ACC112 (cell line): ENCODE data around the gene DLEC1.

Experiments
- H2AFZ ChIP-seq: fragments of 200-600 bp; sonication (generic); one replicate; pipeline ENCODE4 v1.6.0; 2017; ENCODE audit warnings: antibody characterized with exemption, low read length; ENCODE audit not compliant: unreplicated experiment
- H3K27ac ChIP-seq: fragments of 200-600 bp; sonication (generic); 2 replicates; pipeline ENCODE4 v1.5.1; 2014; ENCODE audit warnings: low read depth, mild to moderate bottlenecking, antibody characterized with exemption, low read length, moderate library complexity
- H3K27me3 ChIP-seq: fragments of 200-600 bp; sonication (generic); 2 replicates; pipeline ENCODE4 v1.6.1; 2014; ENCODE audit warnings: mild to moderate bottlenecking, antibody characterized with exemption, low read length, moderate library complexity, mixed read lengths; ENCODE audit not compliant: insufficient read depth
- H3K36me3 ChIP-seq: fragments of 200-600 bp; sonication (generic); 2 replicates; pipeline ENCODE4 v1.6.1; 2016; ENCODE audit warnings: mild to moderate bottlenecking, antibody characterized with exemption, low read length, moderate library complexity, mixed read lengths; ENCODE audit not compliant: insufficient read depth
- H3K4me1 ChIP-seq: fragments of 200-600 bp; sonication (generic); one replicate; pipeline ENCODE4 v1.6.1; 2016; ENCODE audit warnings: low read length, mixed read lengths; ENCODE audit not compliant: insufficient read depth, unreplicated experiment, control insufficient read depth
- H3K4me3 ChIP-seq: fragments of 200-600 bp; sonication (generic); 2 replicates; pipeline ENCODE4 v1.5.1; 2014; ENCODE audit warnings: mild to moderate bottlenecking, low read depth, low read length
- H3K79me2 ChIP-seq: fragments of 200-600 bp; sonication (generic); one replicate; pipeline ENCODE4 v1.6.0; 2016; ENCODE audit warnings: low read length; ENCODE audit not compliant: control insufficient read depth, unreplicated experiment, insufficient read depth

DLEC1 gene

GRCh38 chr3:37995652-37996641 lies 43.1 kb upstream of the DLEC1 start:
- Histone ChIP-seq H3K27me3 (no peaks in the 10 kb centered on the region), H3K36me3 (no peaks in the 10 kb centered on the region), H3K4me3 (no peak overlapping the region), H3K79me2 (no peaks in the 10 kb centered on the region), H3K4me1 (peaks cover 24% of the 10 kb centered on the region), H3K27ac (no peak overlapping the region), H2AFZ (no peak overlapping the region)

DNA sequence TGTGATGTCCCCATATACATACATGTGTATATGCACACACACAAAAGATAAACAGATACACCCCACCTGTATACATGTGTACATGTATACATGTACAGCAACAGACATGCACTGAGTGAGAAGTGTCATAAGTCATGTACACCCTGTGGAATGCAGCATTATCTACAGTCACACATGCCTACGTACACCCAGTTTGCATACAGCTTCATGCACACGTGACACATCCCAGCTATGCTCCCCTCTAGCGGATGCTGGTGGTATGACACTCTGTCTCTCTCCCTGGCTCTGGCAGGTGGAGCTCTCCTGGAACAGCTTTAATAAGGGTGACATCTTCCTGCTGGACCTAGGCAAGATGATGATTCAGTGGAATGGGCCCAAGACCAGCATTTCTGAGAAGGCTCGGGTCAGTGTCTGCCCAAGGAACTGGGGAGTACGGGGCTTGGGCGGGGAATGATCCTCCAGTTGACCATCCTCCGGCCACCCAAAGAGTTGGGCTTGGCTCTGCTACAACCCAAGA lies 42.2 kb upstream of the DLEC1 start:
- Histone ChIP-seq H3K4me1 (peaks cover 24% of the 10 kb centered on the region), H2AFZ (no peak overlapping the region), H3K79me2 (no peaks in the 10 kb centered on the region), H3K27ac (no peak overlapping the region), H3K27me3 (no peaks in the 10 kb centered on the region), H3K4me3 (no peak overlapping the region), H3K36me3 (no peaks in the 10 kb centered on the region)

DNA sequence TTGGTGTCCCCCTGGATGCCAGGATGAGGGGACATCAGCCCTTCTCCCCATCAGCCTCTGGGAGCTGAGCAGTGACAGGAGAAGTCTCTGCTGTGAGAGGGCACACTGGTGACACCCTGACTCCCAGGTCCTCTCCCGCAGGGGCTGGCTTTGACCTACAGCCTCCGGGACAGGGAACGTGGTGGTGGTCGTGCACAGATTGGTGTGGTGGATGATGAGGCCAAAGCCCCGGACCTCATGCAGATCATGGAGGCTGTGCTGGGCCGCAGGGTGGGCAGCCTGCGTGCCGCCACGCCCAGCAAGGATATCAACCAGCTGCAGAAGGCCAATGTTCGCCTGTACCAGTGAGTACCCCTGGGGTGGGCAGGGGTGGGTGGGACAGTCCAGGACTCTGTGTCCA lies 41.7 kb upstream of the DLEC1 start:
- H3K27me3 ChIP-seq = no peaks in the 10 kb centered on the region
- H3K4me3 ChIP-seq = no peak overlapping the region
- no peaks in the 10 kb centered on the region for H3K79me2 ChIP-seq
- no peaks in the 10 kb centered on the region for H3K36me3 ChIP-seq
- no peak overlapping the region for H2AFZ ChIP-seq
- H3K27ac ChIP-seq = no peak overlapping the region
- peaks cover 24% of the 10 kb centered on the region for H3K4me1 ChIP-seq

GRCh38 chr3:37997791-37998370 lies 41.1 kb upstream of the DLEC1 start:
- H3K79me2 ChIP-seq = no peaks in the 10 kb centered on the region
- no peak overlapping the region for H3K27ac ChIP-seq
- H3K36me3 ChIP-seq = no peaks in the 10 kb centered on the region
- H2AFZ ChIP-seq = no peak overlapping the region
- H3K27me3 ChIP-seq = no peaks in the 10 kb centered on the region
- H3K4me3 ChIP-seq = peak overlapping the region; percentile 81; the same call in 1 of the 2 replicates
- H3K4me1 ChIP-seq = peaks cover 24% of the 10 kb centered on the region

DNA sequence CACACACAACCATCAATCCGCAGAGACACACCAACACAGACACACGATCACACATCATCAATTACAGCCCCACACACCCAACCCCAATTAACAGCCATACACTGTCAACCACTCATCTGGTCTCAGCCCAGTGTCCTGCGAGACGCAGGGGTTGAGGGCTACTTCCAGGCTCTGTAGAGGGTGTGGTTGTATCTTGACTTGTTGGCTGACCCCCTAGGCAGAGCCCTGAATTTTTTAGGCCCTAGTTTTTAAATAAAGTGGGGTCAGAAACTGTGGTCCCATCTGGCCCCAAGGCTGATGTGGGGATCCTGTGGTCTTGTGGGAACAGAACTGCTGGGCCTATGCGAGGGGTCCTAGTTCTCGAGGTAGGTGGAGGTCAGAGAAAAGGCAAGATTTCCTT lies 39.2 kb upstream of the DLEC1 start:
- Histone ChIP-seq H3K4me3 (no peak overlapping the region), H3K4me1 (peaks cover 14% of the 10 kb centered on the region), H3K27ac (no peak overlapping the region), H2AFZ (no peak overlapping the region), H3K36me3 (no peaks in the 10 kb centered on the region), H3K79me2 (no peaks in the 10 kb centered on the region), H3K27me3 (no peaks in the 10 kb centered on the region)

DNA sequence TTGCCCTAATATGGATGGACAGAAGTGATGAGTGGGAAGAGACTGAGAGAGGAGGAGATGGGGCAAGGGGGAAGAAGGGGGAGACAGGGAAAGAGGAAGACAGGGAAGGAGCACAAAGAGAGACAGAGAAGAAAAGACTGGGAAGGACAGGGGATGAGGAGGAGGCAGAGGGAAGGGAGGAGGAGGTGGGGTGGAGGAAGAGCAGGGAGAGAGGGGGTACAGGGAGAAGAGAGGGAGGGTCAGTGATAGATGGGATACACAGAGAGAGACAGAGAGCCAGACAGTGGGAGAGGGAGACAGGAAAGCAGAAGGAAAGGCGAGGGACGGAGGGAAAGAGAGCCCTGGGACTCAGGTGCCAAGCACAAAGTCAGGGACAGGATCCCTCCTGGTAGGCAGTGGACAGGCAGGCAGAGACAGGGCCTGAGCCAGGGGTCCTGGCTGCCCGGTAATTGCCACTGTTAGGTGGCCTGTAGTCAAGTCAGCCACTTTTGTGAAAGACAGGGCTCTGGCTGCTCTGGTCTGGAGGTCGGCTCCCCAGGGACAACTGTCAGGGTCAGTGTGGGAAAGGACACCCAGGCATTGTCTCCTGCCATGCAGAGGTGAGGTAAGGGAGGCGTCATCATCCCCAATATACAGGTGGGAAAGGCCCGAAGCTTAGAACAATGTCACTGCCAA lies 38.6 kb upstream of the DLEC1 start:
- Histone ChIP-seq H3K4me1 (peaks cover 9% of the 10 kb centered on the region), H3K36me3 (no peaks in the 10 kb centered on the region), H2AFZ (no peak overlapping the region), H3K27me3 (no peaks in the 10 kb centered on the region), H3K79me2 (no peaks in the 10 kb centered on the region), H3K4me3 (no peak overlapping the region), H3K27ac (no peak overlapping the region)

DNA sequence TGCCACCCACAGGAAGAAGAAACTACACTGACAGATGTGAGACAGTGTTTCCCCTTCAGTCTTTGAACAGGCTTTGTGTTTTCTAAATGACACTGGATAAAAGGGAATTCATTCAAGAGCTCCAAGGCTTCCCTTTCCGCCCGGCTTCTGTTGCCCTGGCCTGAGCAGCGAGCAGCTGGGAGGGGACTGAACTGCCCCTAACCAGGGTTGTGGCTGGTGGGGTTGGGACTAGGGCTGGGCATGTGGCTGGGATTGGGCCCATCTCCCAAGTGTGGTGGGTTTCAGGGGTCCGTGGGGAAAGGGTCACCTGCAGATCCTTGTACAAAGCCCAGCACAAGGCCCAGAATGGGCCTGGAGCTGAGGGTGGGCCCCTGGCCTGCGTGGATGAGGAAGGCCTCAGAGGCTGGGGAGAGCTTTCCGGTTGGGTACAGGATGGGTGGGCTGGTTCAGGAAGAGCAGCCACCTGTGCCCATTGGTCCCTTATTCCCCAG lies 38.0 kb upstream of the DLEC1 start:
- H3K4me1 ChIP-seq = peaks cover 7% of the 10 kb centered on the region
- no peaks in the 10 kb centered on the region for H3K27me3 ChIP-seq
- H3K4me3 ChIP-seq = no peak overlapping the region
- H2AFZ ChIP-seq = no peak overlapping the region
- no peak overlapping the region for H3K27ac ChIP-seq
- H3K36me3 ChIP-seq = no peaks in the 10 kb centered on the region
- no peaks in the 10 kb centered on the region for H3K79me2 ChIP-seq

GRCh38 chr3:38001456-38002081 lies 37.4 kb upstream of the DLEC1 start:
- no peaks in the 10 kb centered on the region for H3K36me3 ChIP-seq
- H3K4me1 ChIP-seq = peaks cover 7% of the 10 kb centered on the region

GRCh38 chr3:38002291-38002876 lies 36.6 kb upstream of the DLEC1 start:
- Histone ChIP-seq H3K27ac (no peak overlapping the region), H3K79me2 (no peaks in the 10 kb centered on the region), H3K4me1 (peaks cover 7% of the 10 kb centered on the region), H3K27me3 (no peaks in the 10 kb centered on the region), H3K4me3 (no peak overlapping the region), H3K36me3 (no peaks in the 10 kb centered on the region), H2AFZ (no peak overlapping the region)

More at GRCh38 chr3:38001456-38002081, 37.4 kb upstream of the DLEC1 start:
- no peaks in the 10 kb centered on the region for H3K79me2 ChIP-seq
- H2AFZ ChIP-seq = no peak overlapping the region
- H3K27ac ChIP-seq = no peak overlapping the region
- H3K27me3 ChIP-seq = no peaks in the 10 kb centered on the region
- H3K4me3 ChIP-seq = no peak overlapping the region

DNA sequence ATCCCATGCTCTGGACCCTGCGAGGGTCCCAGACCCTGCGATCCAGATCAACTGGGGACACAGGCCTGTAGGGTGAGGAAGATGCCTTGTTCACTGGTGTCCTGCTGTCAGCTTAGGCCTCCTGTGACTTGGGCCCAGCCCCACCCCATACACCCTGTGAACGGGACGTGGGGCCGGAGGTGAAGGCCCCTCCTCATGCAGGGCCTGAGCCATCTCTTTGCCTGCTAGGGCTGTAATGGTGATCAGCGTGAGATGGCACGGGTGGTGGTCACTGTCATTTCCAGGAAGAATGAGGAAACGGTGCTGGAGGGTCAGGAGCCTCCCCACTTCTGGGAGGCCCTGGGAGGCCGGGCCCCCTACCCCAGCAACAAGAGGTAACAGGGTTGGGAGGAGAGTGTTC lies 36.1 kb upstream of the DLEC1 start:
- Histone ChIP-seq H3K27me3 (no peaks in the 10 kb centered on the region), H2AFZ (no peak overlapping the region), H3K36me3 (peaks cover 1% of the 10 kb centered on the region; the same call in 1 of the 2 replicates), H3K4me1 (peaks cover 7% of the 10 kb centered on the region), H3K4me3 (no peak overlapping the region), H3K79me2 (no peaks in the 10 kb centered on the region), H3K27ac (no peak overlapping the region)
